ENCODE data around the gene RIN1.
A peak's percentile ranks its signal among the peaks of the same experiment; 100 is the strongest.

DNA sequence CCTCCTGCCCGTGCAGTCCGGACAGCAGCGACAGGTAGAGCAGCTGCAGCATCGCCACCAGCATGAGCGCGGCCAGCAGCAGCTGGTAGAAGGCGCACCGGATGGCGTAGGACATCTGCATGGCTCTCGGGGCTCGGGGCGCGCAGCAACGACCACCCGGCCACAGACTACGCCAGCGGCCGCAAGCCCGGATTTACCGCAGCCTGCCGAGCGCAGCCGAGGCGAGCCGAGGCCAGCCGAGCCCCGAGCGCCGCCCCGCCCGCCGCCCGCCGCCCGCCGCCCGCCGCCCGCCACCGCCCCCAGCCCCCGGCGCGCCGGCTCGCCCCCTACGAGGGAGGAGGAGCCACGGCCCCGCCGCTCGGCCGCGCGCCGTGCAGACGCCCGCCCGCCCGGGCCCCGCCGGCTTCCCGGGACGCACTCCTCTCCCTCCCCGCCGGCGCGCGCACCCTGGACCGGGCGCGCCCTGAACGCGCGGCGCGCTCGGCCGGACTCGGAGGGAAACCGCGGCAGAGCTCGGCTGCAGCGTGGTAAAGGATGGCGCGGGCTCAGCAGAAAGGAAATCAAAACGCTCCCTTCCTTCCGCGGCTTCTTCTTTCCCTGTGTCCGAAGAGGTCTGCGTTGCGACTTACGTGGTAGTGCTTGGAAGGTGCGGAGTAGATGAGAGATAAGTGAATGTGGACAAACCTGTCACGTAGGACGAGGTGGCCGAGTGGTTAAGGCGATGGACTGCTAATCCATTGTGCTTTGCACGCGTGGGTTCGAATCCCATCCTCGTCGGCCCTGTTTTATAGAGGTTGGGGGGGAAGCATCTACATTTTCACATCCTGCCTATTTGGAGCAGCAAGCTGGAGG, 11.4 kb upstream of the RIN1 start, which contains the start of gene B4GAT1:
- TF ChIP-seq, protein P1, sequence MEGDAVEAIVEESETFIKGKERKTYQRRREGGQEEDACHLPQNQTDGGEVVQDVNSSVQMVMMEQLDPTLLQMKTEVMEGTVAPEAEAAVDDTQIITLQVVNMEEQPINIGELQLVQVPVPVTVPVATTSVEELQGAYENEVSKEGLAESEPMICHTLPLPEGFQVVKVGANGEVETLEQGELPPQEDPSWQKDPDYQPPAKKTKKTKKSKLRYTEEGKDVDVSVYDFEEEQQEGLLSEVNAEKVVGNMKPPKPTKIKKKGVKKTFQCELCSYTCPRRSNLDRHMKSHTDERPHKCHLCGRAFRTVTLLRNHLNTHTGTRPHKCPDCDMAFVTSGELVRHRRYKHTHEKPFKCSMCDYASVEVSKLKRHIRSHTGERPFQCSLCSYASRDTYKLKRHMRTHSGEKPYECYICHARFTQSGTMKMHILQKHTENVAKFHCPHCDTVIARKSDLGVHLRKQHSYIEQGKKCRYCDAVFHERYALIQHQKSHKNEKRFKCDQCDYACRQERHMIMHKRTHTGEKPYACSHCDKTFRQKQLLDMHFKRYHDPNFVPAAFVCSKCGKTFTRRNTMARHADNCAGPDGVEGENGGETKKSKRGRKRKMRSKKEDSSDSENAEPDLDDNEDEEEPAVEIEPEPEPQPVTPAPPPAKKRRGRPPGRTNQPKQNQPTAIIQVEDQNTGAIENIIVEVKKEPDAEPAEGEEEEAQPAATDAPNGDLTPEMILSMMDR (IDR thresholded peaks at IDR 0.05), result no peak
- TF ChIP-seq POLR2A (IDR thresholded peaks at IDR 0.05), result peak in 2 of 3 donors; percentile 66 to 67
